GOT3 (cell line): ENCODE measurements around the gene INKA1.
A peak's percentile ranks its signal among the peaks of the same experiment; 100 is the strongest.

ENCODE experiments used
- DNase-seq: peaks from one replicate; lab custom pipeline; 2025; ENCODE audit warnings: mixed read lengths; lab: John Stamatoyannopoulos, UW

The INKA1 gene

DNA sequence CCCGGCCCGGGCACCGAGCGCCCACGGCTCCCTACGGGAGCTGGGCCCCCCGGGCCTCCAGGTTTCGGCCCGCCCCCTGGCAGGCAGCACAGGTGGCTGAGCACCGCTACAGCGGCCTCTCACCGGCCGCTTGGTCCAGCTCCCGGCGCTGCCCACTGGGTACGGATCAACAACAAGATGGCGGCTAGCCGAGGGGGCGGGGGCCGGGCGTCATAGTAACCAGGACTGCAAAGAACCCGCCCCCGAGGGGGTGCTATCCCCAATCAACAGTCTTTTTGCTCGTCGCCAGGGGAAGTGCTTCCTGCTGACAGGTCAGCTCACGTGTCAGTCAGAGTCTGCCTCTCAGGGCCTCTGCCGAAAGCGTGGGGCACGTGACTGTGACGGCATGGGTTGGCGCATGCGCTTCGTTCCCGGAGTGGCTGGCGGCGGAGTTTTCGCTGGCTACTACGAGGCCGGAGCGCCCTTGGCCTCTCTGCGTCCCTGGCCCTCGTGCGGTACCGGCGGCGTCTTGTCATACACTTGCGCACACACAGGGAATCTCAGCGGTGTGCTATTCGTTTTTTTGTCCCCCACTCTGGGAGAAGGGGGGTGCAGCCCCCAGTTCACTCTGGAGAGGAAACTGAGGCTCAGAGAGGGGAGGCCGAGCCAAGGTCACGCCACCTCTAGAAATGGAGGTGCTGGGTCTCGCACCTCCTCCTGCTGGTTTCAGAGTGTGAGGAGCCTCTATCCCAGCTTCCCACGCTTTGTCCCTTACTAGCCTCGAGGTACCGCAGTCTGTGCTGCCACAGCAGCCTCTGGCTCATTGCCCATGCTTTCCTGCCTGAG is 16.5 kb upstream of the INKA1 start, which contains the start of gene IP6K1:
TSS of gene IP6K1 (minus strand) at position 186 of the 825 bp plus-strand sequence. CDS start 38,502 bp downstream, outside the sequence.
- DNase-seq = peak; percentile 98

DNA sequence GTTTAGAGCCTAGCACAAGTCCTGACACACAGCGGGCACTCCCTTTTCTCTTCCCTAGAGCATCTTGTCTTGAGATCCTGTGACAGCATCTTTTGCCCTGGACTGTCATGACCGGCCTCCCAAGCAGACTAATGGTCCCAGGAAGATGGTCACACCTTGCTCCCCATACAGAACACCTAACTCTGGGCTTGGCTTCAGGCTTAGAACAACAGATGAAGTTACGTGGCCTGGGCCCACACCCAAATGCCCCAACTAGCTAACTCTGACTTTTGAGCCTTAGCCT is 15.9 kb upstream of the INKA1 start:
- no peak for DNase-seq

DNA sequence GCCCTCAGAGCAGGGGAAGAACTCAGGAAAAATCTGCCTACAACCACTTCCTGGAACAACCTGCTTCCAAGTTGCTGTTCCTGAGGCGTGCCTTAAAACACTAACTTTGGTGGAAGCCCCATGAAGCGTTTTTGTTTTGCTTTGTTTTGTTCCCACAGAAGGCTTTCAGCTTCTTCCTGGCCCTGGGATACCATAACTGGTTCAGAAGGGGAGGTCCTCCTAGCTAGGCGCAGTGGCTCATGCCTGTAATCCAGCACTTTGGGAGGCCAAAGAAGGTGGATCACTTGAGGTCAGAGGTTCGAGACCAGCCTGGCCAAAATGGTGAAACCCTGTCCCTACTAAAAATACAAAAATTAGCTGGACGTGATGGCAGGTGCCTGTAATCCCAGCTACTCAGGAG is 15.5 kb upstream of the INKA1 start:
- DNase-seq = no peak

DNA sequence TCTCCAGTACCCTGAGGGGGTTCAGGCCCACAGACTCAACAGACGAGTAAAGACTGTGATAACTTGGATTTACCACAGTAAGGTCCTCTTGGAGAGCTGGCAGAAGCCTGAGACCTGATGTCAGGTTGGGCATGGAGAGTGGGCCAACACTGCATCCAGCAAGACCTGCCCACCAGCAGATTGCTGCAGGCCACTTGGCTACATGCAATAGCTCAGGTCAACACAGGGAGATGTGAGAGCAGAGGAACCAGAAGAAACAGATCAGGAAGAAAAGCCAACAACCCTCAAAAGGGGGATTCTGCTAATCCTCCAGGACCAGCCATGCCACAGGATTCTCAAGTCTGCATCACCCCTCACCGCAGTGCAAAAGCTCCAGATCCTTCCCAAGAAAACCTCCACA is 15.0 kb upstream of the INKA1 start:
- DNase-seq = no peak

DNA sequence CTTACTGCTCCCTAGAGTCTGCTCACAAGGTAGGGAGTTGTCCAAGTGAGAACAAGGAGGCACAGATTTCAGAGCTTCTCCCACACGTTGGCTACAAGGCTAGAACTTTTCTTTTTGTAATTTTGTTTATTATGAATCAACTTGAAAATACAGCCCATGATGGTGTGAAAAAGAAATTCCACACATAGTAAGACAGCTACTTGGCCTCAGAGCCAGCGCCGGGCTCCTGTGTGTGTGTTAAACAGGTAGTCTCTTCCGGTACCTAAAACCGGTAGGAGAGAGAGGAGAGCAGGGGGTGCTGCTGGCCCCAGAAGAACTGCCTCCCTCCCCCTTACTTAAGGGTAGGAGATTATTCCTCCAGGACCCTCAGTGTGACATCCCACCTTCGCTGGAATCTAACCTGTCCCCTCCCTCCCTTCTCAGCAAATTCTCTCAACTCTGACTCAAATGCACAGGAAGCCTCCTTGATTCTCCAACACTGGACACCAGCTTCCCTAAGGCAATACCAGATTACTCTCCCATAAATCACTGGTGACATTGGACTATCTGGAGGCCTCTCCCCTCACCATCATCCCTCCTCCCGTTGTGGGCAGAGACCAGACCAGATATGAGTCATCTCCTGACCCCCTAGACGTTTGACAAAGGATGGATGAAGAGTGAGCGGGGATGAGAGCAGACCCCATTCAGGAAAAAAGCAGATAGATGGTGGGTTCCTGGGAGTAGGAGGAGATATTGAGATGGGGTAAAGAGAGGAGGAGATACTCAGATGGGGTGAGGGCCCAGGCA is 12.2 kb upstream of the INKA1 start:
- DNase-seq = no peak

DNA sequence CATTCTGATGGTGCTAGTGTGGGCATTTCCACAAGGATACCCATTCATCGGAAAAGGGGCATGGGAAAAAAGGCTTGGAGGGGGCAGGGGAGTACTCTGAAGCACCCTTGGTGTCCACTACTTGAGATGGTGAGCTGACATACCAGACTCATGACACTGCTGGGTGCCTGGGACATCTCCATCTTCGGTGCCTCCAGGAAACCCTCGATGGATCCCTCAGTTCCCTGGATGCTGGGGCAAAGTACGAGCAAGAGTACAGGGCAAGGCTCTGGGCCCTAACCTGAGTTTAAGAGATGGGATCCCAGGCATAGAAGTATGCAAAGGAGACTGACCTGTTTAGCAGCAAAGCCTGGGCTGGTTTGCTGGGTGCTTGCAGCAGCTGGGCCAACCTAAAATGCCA is 11.5 kb upstream of the INKA1 start:
- DNase-seq = no peak

DNA sequence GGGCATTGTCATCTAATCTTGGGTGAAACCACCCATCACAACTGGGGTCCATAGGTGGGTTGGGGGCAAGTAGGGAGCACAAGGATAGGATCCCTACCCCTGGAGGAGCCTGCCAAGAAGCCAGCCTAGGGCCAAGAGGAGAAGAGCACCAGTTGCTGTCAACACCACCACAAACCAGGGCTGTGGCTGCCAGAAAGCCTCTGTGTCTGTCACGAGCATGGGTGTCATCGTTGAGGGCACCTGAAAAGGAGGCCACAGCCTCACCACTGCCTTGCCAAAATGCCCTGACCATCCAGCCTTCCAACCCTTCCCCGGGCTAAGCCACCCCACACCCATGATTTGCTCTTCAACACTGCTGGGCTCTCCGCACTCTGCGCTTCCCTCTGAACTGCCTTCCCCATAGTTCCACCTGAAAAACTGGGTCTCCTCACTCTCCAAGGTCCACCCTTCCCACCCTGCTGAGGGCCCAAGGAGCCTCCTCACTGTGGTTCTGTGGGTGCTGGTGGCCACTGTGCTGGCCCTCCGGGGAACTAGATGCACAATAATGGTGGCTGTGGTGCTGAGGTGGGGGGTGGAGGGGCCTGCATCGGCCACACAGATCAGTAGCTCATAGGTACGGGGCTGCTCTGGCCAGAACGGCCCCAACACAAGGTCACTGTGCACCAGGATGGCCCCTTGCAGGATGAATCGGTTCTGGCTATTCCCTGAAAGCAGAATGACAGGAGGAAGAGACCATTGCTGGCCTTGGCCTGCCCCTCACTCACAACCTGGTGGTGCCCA is 10.5 kb upstream of the INKA1 start:
- no peak for DNase-seq

DNA sequence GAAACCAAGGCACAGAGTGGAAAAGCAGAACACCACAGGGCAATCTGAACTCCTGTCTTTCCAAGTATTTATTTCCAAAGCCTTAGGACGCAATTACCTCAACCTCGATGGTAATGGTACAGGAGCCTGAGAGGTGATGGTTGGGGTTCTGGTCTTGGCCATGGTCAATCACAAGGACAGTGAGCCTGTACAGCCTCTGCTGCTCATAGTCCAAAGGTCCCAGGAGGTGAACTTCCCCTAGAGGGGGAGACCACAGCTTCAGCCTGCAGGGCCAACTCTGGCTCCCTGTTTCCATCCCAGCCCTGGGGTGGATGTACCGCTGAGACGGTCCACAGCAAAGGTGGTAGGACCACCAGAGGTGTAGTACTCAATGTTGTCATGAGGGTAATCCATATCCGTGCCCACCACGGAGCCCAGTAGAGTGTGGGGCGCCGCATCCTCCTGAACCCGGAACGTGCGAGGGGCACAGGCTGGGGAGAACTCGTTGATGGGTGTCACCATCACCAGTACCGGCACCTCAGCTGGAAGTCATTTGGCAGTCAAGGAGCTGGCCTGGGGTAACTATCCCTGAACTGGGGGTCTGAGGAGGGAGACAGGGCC is 9.5 kb upstream of the INKA1 start:
- DNase-seq = no peak

DNA sequence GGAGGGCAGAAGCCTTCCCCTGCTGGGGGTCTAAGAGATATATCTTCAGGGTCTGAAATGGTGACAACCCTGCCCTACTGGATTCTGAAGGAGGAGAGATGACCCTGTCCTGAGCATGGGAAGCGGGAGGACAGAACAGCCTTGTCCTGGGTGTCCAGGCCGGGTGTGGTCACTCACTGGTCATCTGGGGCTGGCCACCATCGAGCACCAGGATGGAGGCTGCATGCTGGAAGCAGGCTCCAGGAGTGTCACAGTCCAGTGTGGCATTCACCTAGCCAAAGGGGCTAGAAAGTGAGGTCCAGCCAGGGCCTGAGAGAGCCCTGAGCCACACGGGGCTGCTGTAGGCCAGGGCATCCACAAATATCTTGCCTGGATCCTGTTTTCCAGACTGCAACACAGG is 8.6 kb upstream of the INKA1 start:
- DNase-seq = no peak

DNA sequence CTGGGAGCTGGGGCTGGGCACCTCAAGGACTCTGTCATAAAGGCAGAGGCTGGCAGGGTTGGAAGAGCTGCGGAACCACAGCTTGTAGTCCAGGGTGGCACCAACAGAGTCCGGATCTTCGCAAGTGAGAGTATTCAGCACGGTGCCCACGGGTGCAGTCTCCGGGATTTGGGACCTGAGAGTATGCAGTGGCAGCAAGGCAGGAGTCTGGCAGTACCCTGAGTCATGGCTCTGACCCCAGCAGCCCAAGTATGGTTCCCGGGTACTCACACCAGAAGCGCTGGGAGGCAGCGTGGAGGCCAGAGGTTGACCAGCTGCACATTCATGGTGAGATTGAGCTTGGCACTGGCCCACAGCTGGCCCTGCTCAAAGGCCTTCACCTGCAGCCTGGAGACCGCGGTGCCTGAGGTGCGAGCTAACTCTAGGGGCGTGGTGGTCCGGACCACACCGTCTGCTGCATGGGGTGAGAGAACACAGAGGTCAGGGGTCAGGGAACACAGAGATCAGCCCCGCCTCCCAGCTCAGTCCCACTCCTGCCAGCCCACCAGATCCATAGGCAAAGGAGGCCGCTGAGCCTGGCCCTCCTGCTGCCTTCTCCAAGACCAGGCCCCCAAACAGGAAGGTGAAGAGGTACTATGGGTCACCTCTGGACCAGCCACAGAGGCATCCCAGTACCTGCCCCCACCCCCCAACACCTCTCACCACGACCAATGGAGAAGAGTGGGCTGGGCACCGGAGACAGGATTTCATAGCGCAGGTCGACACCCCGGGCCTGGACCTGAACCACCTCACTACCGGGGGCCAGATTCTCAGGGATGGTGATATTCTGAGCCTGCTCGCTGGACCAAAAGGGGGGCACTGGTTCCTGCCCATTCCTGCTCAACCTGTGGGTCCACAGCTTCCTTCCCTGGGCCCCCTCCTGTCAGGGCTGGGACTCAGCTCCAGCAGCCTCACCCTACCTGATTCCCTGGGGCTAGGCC is 7.8 kb upstream of the INKA1 start:
- no peak for DNase-seq

DNA sequence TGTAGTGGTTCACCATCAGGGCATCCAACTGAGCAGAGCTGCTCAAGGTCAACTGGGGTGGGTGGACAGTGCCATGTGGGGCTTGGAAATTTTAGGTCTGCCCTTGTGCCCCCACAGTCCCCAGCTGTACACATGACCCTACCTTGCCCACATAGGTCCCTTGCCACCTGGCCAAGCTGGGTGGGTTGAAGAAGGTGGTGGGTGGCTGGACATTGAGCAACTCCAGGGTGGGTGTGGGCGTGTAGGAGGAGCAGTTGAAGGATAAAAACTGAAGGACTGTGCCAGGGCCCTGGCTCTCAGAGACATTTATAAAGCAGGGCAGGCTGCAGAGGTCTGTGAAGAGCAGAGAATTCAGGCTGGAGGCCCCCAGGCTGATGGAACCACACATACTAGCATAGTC is 4.0 kb upstream of the INKA1 start:
- no peak for DNase-seq

DNA sequence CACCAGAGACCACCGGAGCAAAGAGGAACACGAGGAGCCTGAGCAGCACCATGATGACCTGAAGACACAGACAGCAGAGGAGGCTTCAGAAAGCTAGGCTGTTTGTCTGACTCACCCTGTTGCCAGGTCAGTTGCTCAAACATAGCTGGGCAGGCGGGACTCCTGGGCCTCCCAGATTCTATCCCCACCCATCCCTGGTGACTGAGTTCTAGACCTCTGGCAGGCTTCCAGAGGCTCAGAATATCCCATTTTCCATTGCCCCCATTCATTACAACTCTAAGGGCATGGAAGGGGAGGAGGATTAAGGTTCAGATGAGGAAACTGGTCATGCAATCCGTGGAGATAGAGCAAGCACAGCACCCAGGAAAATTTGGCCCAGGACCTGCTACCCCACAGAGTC is 3.3 kb upstream of the INKA1 start, which contains the start of gene CDHR4:
TSS of gene CDHR4 (minus strand) at position 113 of the 400 bp plus-strand sequence. CDS start at position 52, 61 bp downstream.
- DNase-seq = peak; percentile 50

DNA sequence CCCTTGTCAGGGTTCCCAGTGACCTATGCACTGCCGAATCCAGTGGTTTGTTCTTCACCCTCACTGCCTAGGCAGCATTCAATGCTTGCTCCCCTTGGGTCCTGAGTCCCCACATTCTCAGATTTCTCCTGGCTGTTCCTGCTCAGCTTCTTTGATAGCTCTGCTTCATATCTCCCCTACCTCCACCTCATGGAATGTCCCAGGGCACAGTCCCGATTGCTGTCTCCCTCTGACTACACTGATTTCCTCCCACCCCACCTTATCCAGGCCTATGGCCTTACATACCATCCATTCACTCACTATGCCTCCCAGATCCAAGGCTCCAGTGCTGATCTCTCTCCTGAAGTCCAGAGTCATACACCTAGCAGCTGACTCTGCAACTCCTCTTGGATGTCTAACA is 1.9 kb upstream of the INKA1 start:
- no peak for DNase-seq

DNA sequence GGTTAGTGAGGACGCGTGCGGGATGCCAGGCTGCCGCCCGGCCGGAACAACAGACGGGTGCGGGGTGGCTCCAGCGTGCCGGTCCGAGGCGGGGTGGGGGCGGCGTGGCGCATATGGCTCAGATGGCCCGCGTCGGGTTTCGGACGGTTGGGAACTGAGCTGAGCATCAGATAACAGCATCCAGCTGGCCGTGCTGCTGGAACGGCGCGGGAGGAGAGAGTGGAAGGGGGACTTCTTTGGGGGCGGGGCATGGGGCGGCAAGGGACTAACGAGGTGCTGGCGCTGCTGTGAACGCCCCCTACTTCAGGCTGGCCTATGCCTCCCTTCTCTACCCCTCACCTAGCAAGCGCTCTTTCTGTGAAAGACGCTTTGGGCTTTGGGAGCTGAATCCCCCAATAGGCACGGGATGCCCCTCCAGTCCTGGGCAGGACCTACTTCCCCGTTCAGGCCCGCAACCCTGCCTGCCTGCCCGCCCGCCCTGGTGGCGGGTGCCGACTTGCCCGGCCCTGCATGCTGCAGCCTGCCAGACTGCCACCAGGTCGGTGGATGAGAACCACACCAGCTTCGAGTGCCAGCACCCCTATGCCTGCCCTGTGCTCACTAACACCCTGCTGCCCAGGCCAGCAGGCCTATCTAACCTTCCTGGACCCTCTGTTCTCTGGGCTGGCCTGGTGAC is 542 bp downstream of the INKA1 start:
- DNase-seq = no peak

DNA sequence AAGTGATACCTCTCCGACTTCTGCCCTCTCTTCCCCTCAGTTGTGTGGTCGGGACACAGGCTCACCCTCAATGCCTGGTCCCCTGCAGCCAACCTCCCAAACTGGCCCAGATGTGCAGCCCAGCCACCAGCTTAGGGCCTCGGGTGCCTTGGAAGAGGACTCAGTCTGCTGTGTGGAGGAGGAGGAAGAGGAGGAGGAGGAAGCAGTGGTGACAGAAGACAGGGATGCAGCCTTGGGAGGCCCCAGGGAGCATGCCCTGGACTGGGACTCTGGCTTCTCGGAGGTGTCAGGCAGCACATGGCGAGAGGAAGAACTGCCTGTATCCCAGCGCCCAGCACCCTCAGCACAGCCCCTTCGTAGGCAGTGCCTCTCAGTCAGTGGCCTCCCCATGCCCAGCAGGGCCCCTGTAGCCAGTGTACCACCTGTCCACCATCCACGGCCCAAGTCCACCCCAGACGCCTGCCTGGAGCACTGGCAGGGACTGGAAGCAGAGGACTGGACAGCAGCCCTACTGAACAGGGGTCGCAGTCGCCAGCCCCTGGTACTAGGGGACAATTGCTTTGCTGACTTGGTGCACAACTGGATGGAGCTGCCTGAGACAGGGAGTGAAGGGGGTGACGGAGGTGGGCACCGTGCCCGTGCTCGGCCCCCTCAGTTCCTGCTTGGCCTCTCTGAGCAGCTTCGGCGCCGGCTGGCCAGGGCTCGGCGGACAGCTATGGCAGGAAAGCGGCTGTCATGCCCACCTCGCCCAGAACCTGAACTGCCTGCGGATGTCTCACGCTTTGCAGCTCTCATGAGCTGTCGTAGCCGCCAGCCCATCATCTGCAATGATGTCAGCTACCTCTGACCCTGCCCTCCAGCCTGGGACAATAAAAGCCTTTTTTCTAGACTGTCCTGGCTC is 1.3 kb downstream of the INKA1 start:
- no peak for DNase-seq

DNA sequence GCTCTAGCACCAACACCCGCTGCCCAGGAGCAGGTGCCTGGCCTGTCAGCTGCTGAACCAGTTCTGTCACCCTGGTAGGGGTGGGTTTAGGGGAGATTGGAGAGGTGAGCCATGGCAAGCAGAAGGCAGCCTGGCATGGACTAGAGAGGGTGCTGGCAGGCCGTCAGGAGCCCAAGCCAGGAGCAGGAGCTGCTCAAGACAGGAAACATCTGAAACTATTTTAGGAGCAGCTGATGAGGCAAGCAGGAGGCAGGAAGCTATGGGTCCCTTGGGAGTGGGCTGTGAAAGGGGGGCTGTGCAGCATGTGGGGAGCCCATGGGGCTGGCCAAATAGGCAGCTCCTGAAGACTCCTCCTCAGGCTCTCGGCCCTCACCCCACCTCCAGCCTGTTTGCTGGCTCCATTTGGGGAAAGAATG is 2.3 kb downstream of the INKA1 start:
- DNase-seq = no peak

DNA sequence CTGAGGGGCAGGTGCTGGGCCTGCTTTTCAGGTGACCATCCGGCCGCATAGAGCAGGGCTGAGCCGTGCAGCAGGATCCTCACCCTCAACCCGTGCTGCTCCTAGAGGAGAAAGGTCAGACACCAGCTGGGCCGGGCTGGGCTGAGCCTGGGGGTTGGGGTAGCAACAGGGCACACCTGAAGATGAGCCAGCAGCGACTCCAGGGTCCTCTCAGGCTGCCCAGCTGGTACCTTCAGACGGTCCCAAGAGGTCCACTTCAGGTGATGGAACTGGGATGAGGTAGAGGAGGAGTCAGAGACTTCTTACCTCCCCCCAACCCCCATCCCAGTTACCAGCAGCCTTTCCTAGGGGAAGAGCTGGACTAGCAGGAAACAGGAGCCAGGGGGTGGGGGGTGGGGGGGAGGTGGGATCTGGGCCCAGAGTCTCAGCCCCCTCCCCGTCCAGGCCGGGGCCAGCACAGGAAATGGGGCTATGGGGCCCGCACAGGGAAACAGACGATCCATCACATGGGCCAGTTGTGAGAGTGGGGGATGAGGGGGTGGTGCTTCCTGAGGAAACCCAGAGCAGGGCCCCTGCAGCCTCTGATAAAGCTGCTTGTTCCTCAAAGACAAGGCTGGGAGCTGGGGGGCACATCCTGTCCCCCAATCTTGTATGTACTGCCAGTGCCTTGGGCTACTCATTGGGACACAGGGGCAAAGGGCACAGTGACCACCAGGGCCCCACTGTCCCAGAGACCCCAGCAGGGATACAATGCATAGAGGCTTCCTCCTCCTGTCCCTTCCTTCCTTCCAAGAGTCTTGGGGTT is 3.0 kb downstream of the INKA1 start:
- no peak for DNase-seq

DNA sequence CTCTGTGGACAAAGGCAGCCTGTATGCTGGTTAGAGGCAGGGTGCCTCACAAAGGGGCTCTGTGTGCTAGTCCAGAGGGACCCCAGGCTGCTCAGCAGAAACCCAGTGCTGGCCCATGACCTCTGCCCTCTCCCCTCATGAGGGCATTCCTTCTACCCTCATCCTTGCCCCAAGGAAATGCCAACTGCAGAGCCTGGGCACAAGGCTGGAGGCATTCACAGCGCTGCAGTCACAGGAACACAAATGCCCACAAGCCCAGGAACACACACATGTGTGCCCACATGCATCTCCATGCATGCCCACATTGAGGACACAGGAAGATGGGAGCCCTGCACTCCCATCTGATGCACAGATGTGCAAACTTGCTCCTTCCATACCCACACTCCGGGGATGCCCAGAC is 3.8 kb downstream of the INKA1 start:
- no peak for DNase-seq
